ENCODE data around the gene PDGFC. TPM values are rescaled to one million over a fixed set of nuclear protein-coding genes. Genes with fewer than 3 reads are reported as not detected.

PDGFC gene
- polyA plus RNA-seq, 1 experiment = 72.7 TPM

GRCh38 chr4:156924774-156925315 is 46.8 kb downstream of the PDGFC start:
- TF ChIP-seq CTCF (IDR thresholded peaks at IDR 0.05; ENCODE audit: low read depth, low read length) = no peak
- Histone ChIP-seq H3K27ac (ENCODE audit: low read depth, low read length) (no peak overlapping the region), H3K9me3 (ENCODE audit: control insufficient read depth, insufficient read depth, low read length) (peaks cover 8% of the 10 kb centered on the region), H3K4me3 (ENCODE audit: low read depth, low read length) (no peak overlapping the region), H3K27me3 (ENCODE audit: control insufficient read depth, insufficient read depth, low read length) (no peaks in the 10 kb centered on the region)
- no peak for DNase-seq (ENCODE audit: low read depth, low spot score)
- CTCF ChIA-PET = no interaction called here
- POLR2A ChIA-PET = no interaction called here

GRCh38 chr4:156923525-156923924 is 48.1 kb downstream of the PDGFC start:
- Histone ChIP-seq H3K27me3 (ENCODE audit: control insufficient read depth, insufficient read depth, low read length) (no peaks in the 10 kb centered on the region), H3K4me3 (ENCODE audit: low read depth, low read length) (no peak overlapping the region), H3K27ac (ENCODE audit: low read depth, low read length) (no peak overlapping the region), H3K9me3 (ENCODE audit: control insufficient read depth, insufficient read depth, low read length) (peaks cover 8% of the 10 kb centered on the region)
- ChIA-PET CTCF (interaction anchor here (1.2 kb wide), 1 partner anchor 45 kb away, joined by 3 read pairs; no protein-coding TSS in a partner anchor), POLR2A (no interaction called here)
- TF ChIP-seq CTCF (IDR thresholded peaks at IDR 0.05; ENCODE audit: low read depth, low read length) = no peak
- no peak for DNase-seq (ENCODE audit: low read depth, low spot score)

- Histone ChIP-seq H3K4me3 (ENCODE audit: low read depth, low read length) (no peak overlapping the region), H3K27me3 (ENCODE audit: control insufficient read depth, insufficient read depth, low read length) (no peaks in the 10 kb centered on the region), H3K27ac (ENCODE audit: low read depth, low read length) (no peak overlapping the region), H3K9me3 (ENCODE audit: control insufficient read depth, insufficient read depth, low read length) (no peaks in the 10 kb centered on the region; the same call in 1 of the 2 replicates)
- no peak for DNase-seq (ENCODE audit: low read depth, low spot score)
- CTCF ChIA-PET = no interaction called here
- TF ChIP-seq CTCF (IDR thresholded peaks at IDR 0.05; ENCODE audit: low read depth, low read length) = no peak
- POLR2A ChIA-PET = no interaction called here
Observed at GRCh38 chr4:156915221-156915620, 56.4 kb downstream of the PDGFC start.

GRCh38 chr4:156913234-156913633 is 58.4 kb downstream of the PDGFC start:
- Histone ChIP-seq H3K9me3 (ENCODE audit: control insufficient read depth, insufficient read depth, low read length) (no peaks in the 10 kb centered on the region; the same call in 1 of the 2 replicates), H3K4me3 (ENCODE audit: low read depth, low read length) (no peak overlapping the region), H3K27ac (ENCODE audit: low read depth, low read length) (no peak overlapping the region), H3K27me3 (ENCODE audit: control insufficient read depth, insufficient read depth, low read length) (no peaks in the 10 kb centered on the region)
- no peak for TF ChIP-seq CTCF (IDR thresholded peaks at IDR 0.05; ENCODE audit: low read depth, low read length)
- DNase-seq (ENCODE audit: low read depth, low spot score) = no peak
- CTCF ChIA-PET = interaction anchor here (0.6 kb wide), 1 partner anchor 53 kb away, joined by 9 read pairs; no protein-coding TSS in a partner anchor
- POLR2A ChIA-PET = no interaction called here

GRCh38 chr4:156909010-156909409 is 62.6 kb downstream of the PDGFC start:
- POLR2A ChIA-PET = no interaction called here
- Histone ChIP-seq H3K27me3 (ENCODE audit: control insufficient read depth, insufficient read depth, low read length) (no peaks in the 10 kb centered on the region), H3K27ac (ENCODE audit: low read depth, low read length) (no peak overlapping the region), H3K9me3 (ENCODE audit: control insufficient read depth, insufficient read depth, low read length) (no peaks in the 10 kb centered on the region; the same call in 1 of the 2 replicates), H3K4me3 (ENCODE audit: low read depth, low read length) (no peak overlapping the region)
- DNase-seq (ENCODE audit: low read depth, low spot score) = no peak
- CTCF ChIA-PET = no interaction called here
- TF ChIP-seq CTCF (IDR thresholded peaks at IDR 0.05; ENCODE audit: low read depth, low read length) = no peak
